Heart left ventricle (tissue), 16 donors: ENCODE measurements around the gene WWOX. TPM values are rescaled to one million over a fixed set of nuclear protein-coding genes. Genes with fewer than 3 reads are reported as not detected.

Source experiments
- ATAC-seq, 4 donors: fragments of 200-7000 bp; cut with Tn5 transposase; one replicate each; pipeline ENCODE4 v1.9.1; 2020 to 2022; ENCODE audit warnings: moderate library complexity in 4 of 4, mild to moderate bottlenecking in 3 of 4, moderate number of reproducible peaks in 1 of 4
- DNase-seq, 5 donors: peaks; one replicate each; pipeline ENCODE4 v3.0.0-alpha.2; 2020
- H3K27ac ChIP-seq, 12 donors: fragments of 200-600 bp; sonication (generic) in 4 of 12; one replicate each; pipeline versions ENCODE4 v1.5.0 to v1.8.0; 2016 to 2022; ENCODE audit warnings: mild to moderate bottlenecking in 2 of 12
- H3K27me3 ChIP-seq, 9 donors: fragments of 200-600 bp; sonication (generic) in 2 of 9; one replicate each; pipeline versions ENCODE4 v1.5.1 to v1.8.0; 2016 to 2022; ENCODE audit warnings: mild to moderate bottlenecking in 3 of 9
- H3K36me3 ChIP-seq, 9 donors: fragments of 200-600 bp; sonication (generic) in 2 of 9; one replicate each; pipeline versions ENCODE4 v1.5.0 to v1.8.0; 2018 to 2022; ENCODE audit warnings: mild to moderate bottlenecking in 2 of 9
- H3K4me1 ChIP-seq, 12 donors: fragments of 200-600 bp; sonication (generic) in 4 of 12; one replicate each; pipeline versions ENCODE4 v1.5.0 to v1.8.0; 2016 to 2022; ENCODE audit warnings: mild to moderate bottlenecking in 3 of 12
- H3K4me3 ChIP-seq, 12 donors: fragments of 200-600 bp; sonication (generic) in 4 of 12; one replicate each; pipeline versions ENCODE4 v1.5.0 to v1.8.0; 2017 to 2022; ENCODE audit warnings: mild to moderate bottlenecking in 9 of 12, moderate library complexity in 4 of 12
- H3K9me3 ChIP-seq, 12 donors: fragments of 200-600 bp; sonication (generic) in 4 of 12; one replicate each; pipeline versions ENCODE4 v1.5.0 to v1.8.0; 2016 to 2022; ENCODE audit warnings: mild to moderate bottlenecking in 1 of 12
- CTCF ChIP-seq, 12 donors: fragments of 200-600 bp; sonication (generic) in 4 of 12; IDR thresholded peaks; one replicate each; pipeline versions ENCODE4 v1.5.0 to v1.8.0; 2018 to 2022; ENCODE audit warnings: antibody characterized with exemption in 12 of 12, mild to moderate bottlenecking in 5 of 12
- POLR2A ChIP-seq, 2 donors: fragments of 450-650 bp; IDR thresholded peaks; one replicate each; pipeline ENCODE4 v1.6.1; 2017; ENCODE audit warnings: antibody characterized with exemption in 2 of 2, mild to moderate bottlenecking in 2 of 2, moderate library complexity in 2 of 2
- WGBS, 4 donors: extraction: QIAGEN DNeasy Blood & Tissue Kit in 2 of 4; methylation state at CpG; one replicate each; pipeline versions ENCODE4 v1.1.5 to v1.1.7; 2013 to 2018; 5-methylcytosine and 5-hydroxymethylcytosine counted together
- intact Hi-C, 10 donors: fragments of 100-400 bp; cut with DNase I; formaldehyde crosslinking; loops; one replicate each; pipeline versions ENCODE4 v1.11.1 to v1.14.2; 2022
- polyA plus RNA-seq, 2 donors: library from polyadenylated mRNA; stranded (reverse); fragments of 200-250 nt; gene quantifications; one replicate each; pipeline ENCODE4 v1.2.3, GENCODE V29; 2013
- total RNA-seq, 9 donors: library from RNA; depleted of rRNA in 2 of 9; stranded (reverse); fragments of >200 nt in 2 of 9; fragmentation: NEBNext Ultra II Directional in 3 of 9; extraction: Animal tissue kit (Norgen Biotek cat#: 25700) in 3 of 9; gene quantifications; one replicate each; pipeline versions ENCODE4 v1.1.0 to v1.2.4, GENCODE V29; 2016 to 2023
- donor health status: ischemic (EF 13 %, LVEDD 7.1; RV severe dilation, severe dysfunction).
- donor health status: healthy with polysubstance abuse.
- donor health status: DM: no; HTN: yes; CAD: no.
- donor health status: DM: no; HTN: no; CAD: no.
- donor health status: ischemic (EF 25% LVEDD 6.9; RV normal size, moderate dysfunction).
- donor health status: ischemic (EF 25% LVEDD 5.7; RV mildly dilated, moderate dysfunction).
- donor health status: healthy.
- donor health status: DM: yes; HTN: yes; CAD: no.
- donor health status: ischemic (EF 35%, LVEDD 5.7; RV mildly dilated, moderate dysfunction).
- donor health status: nonischemic (EF 11% LVEDD 7.7; RV severe dilation, severe dysfunction).
- donor health status: DM: yes; HTN: yes; CAD: no.
- donor health status: PGD.
- donor health status: ischemic (EF 29% LVEDD 5.4; RV normal size, mild dysfunction).
- donor health status: nonischemic (EF 23%, LVEDD 6.1; RV moderate dilation, normal function).

Gene WWOX
- total and polyA plus RNA-seq, 11 donors, result 4.3 to 18.3 (median 9.1) TPM

- Histone ChIP-seq H3K27me3 (no peaks in the 10 kb centered on the region), H3K4me3 (no peak overlapping the region), H3K4me1 (no peaks in the 10 kb centered on the region), H3K27ac (no peak overlapping the region), H3K36me3 (no peaks in the 10 kb centered on the region), H3K9me3 (peaks cover 0 to 5% (median 0%) of the 10 kb centered on the region in 12 donors)
- DNase-seq (no peak), ATAC-seq (no peak)
- TF ChIP-seq CTCF (IDR thresholded peaks at IDR 0.05), result no peak
- no peak for TF ChIP-seq POLR2A (IDR thresholded peaks at IDR 0.05)
- intact Hi-C loops, result loop anchor here in 1 of 10 donors (1.0 kb wide), 1 partner anchor 16 kb away; no protein-coding TSS in a partner anchor
- WGBS, 4 donors, result 76 to 79% (median 77%) methylated on average over 9 of the region's 9 CpGs
Measured at GRCh38 chr16:78353640-78354275, 254.3 kb downstream of the WWOX start.

GRCh38 chr16:78362524-78363135, 263.2 kb downstream of the WWOX start:
- no peak for DNase-seq
- H3K9me3 ChIP-seq, result no peaks in the 10 kb centered on the region
- peaks cover 0 to 7% (median 0%) of the 10 kb centered on the region in 12 donors for H3K4me1 ChIP-seq
- TF ChIP-seq CTCF (IDR thresholded peaks at IDR 0.05), result no peak
- TF ChIP-seq POLR2A (IDR thresholded peaks at IDR 0.05), result no peak
- WGBS, 4 donors, result 60 to 72% (median 64%) methylated on average over 6 of the region's 6 CpGs
- intact Hi-C loops, result no loop called here
- H3K4me3 ChIP-seq, result no peak overlapping the region
- peak in 1 of 4 donors; percentile 31 for ATAC-seq
- H3K27ac ChIP-seq, result no peak overlapping the region
- no peaks in the 10 kb centered on the region for H3K36me3 ChIP-seq
- H3K27me3 ChIP-seq, result no peaks in the 10 kb centered on the region

- Histone ChIP-seq H3K4me3 (no peak overlapping the region), H3K4me1 (peaks cover 0 to 13% (median 0%) of the 10 kb centered on the region in 12 donors), H3K27me3 (no peaks in the 10 kb centered on the region), H3K27ac (no peak overlapping the region), H3K36me3 (no peaks in the 10 kb centered on the region), H3K9me3 (no peaks in the 10 kb centered on the region)
- intact Hi-C loops, result no loop called here
- 88 to 90% (median 89%) methylated on average over 12 of the region's 12 CpGs for WGBS, 4 donors
- TF ChIP-seq POLR2A (IDR thresholded peaks at IDR 0.05) (no peak), CTCF (IDR thresholded peaks at IDR 0.05) (no peak)
- DNase-seq, result no peak
- ATAC-seq, result no peak
Measured at GRCh38 chr16:78363843-78364555, 264.5 kb downstream of the WWOX start.

- no peak overlapping the region for H3K4me3 ChIP-seq
- no peaks in the 10 kb centered on the region for H3K9me3 ChIP-seq
- DNase-seq (no peak), ATAC-seq (no peak)
- no peaks in the 10 kb centered on the region for H3K27me3 ChIP-seq
- H3K27ac ChIP-seq, result no peak overlapping the region
- TF ChIP-seq CTCF (IDR thresholded peaks at IDR 0.05) (no peak), POLR2A (IDR thresholded peaks at IDR 0.05) (no peak)
- 29 to 53% (median 46%) methylated on average over 3 of the region's 3 CpGs for WGBS, 4 donors
- peaks cover 0 to 13% (median 0%) of the 10 kb centered on the region in 12 donors for H3K4me1 ChIP-seq
- no peaks in the 10 kb centered on the region for H3K36me3 ChIP-seq
- intact Hi-C loops, result no loop called here
Measured at GRCh38 chr16:78364556-78364880, 265.1 kb downstream of the WWOX start.
